Sigmoid colon (tissue), 7 donors: ENCODE measurements around the gene LPAR3. TPM values are rescaled to one million over a fixed set of nuclear protein-coding genes. Genes with fewer than 3 reads are reported as not detected.

Experiments
- DNase-seq: peaks from one replicate; pipeline ENCODE4 v3.0.0-alpha.2; 2019
- H3K27ac ChIP-seq, 4 donors: fragments of 200-600 bp; sonication (generic); one replicate each; pipeline ENCODE4 v1.5.1; 2016 to 2019; ENCODE audit warnings: mild to moderate bottlenecking in 1 of 4
- H3K27me3 ChIP-seq, 3 donors: fragments of 200-600 bp; sonication (generic); one replicate each; pipeline ENCODE4 v1.5.1; 2019; ENCODE audit warnings: mild to moderate bottlenecking in 1 of 3
- H3K36me3 ChIP-seq, 4 donors: fragments of 200-600 bp; sonication (generic); one replicate each; pipeline ENCODE4 v1.5.1; 2016 to 2019
- H3K4me1 ChIP-seq, 4 donors: fragments of 200-600 bp; sonication (generic); one replicate each; pipeline ENCODE4 v1.5.1; 2017 to 2019
- H3K4me3 ChIP-seq, 4 donors: fragments of 200-600 bp; sonication (generic); one replicate each; pipeline ENCODE4 v1.5.1; 2017 to 2019; ENCODE audit warnings: mild to moderate bottlenecking in 2 of 4, moderate library complexity in 1 of 4
- H3K9me3 ChIP-seq, 4 donors: fragments of 200-600 bp in 3 of 4; sonication (generic) in 3 of 4; one replicate each; pipeline versions ENCODE4 v1.5.1 to v1.6.1; 2013 to 2019
- EP300 ChIP-seq, 4 donors: sonication (generic); formaldehyde crosslinking; IDR thresholded peaks; one replicate each; pipeline ENCODE4 v1.6.1; 2017; ENCODE audit warnings: antibody characterized with exemption in 4 of 4
- POLR2A ChIP-seq, 2 donors: fragments of 450-650 bp; IDR thresholded peaks; one replicate each; pipeline ENCODE4 v1.6.1; 2016; ENCODE audit warnings: antibody characterized with exemption in 2 of 2, mild to moderate bottlenecking in 2 of 2, moderate library complexity in 2 of 2
- POLR2AphosphoS5 ChIP-seq, 4 donors: sonication (generic); formaldehyde crosslinking; IDR thresholded peaks; one replicate each; pipeline ENCODE4 v1.6.1; 2017; ENCODE audit warnings: antibody characterized with exemption in 4 of 4
- WGBS, 2 donors: extraction: QIAGEN DNeasy Blood & Tissue Kit; methylation state at CpG; one replicate each; pipeline ENCODE4 v1.1.7; 2013; 5-methylcytosine and 5-hydroxymethylcytosine counted together
- intact Hi-C: fragments of 100-400 bp; cut with DNase I; formaldehyde crosslinking; loops from one replicate; pipeline ENCODE4 v1.15.1; 2023
- polyA plus RNA-seq, 3 donors: library from polyadenylated mRNA; stranded (reverse); fragments of 200-250 nt; gene quantifications; one replicate each; pipeline ENCODE4 v1.2.3, GENCODE V29; 2013
- total RNA-seq, 4 donors: library from RNA; depleted of rRNA; stranded (reverse); fragments of >200 nt; gene quantifications; one replicate each; pipeline ENCODE4 v1.1.0, GENCODE V29; 2016
- TF ChIP-seq, protein P1 (sequence below), 4 experiments: fragments of 450-650 bp in 3 of 4; fragments of 200-600 bp in 1 of 4; IDR thresholded peaks; one replicate each; pipeline ENCODE4 v1.5.1; 2016 to 2019; ENCODE audit warnings: antibody characterized with exemption in 4 of 4, mild to moderate bottlenecking in 3 of 4, moderate library complexity in 2 of 4
- donor health status: healthy with polysubstance abuse.
- donor health status: Bipolar disorder and iron deficiency.
- donor health status: healthy.

Gene LPAR3
- total and polyA plus RNA-seq, 7 donors, result 0.23 to 1.4 (median 0.60) TPM; not detected in 4

DNA sequence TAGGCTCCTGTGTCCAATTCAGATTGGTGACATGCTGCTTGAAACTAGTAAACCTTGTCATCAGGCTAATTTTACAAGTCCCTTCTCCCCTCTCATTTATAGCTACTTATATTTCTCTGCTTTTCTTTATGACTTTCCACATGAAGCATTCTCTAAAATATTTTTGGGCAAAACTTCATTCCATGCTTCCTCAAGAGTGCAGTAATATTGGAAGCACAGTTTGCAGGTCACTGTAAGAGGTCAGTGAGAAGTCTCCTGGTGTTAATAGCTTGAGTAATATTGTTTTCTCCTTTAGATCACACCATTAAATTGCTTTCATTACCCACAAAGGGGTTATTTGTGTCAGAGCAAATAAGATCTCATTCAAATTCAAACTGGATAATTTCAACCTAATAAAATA, 46.6 kb downstream of the LPAR3 start:
- no peak overlapping the region for H3K4me3 ChIP-seq
- H3K27ac ChIP-seq, result no peak overlapping the region
- intact Hi-C loops, result loop anchor here (5.0 kb wide), 1 partner anchor 59 kb away; no protein-coding TSS in a partner anchor
- H3K27me3 ChIP-seq, result no peaks in the 10 kb centered on the region
- no peaks in the 10 kb centered on the region for H3K9me3 ChIP-seq
- DNase-seq, result no peak
- no peak for TF ChIP-seq POLR2AphosphoS5 (IDR thresholded peaks at IDR 0.05)
- TF ChIP-seq EP300 (IDR thresholded peaks at IDR 0.05), result no peak
- TF ChIP-seq, protein P1, sequence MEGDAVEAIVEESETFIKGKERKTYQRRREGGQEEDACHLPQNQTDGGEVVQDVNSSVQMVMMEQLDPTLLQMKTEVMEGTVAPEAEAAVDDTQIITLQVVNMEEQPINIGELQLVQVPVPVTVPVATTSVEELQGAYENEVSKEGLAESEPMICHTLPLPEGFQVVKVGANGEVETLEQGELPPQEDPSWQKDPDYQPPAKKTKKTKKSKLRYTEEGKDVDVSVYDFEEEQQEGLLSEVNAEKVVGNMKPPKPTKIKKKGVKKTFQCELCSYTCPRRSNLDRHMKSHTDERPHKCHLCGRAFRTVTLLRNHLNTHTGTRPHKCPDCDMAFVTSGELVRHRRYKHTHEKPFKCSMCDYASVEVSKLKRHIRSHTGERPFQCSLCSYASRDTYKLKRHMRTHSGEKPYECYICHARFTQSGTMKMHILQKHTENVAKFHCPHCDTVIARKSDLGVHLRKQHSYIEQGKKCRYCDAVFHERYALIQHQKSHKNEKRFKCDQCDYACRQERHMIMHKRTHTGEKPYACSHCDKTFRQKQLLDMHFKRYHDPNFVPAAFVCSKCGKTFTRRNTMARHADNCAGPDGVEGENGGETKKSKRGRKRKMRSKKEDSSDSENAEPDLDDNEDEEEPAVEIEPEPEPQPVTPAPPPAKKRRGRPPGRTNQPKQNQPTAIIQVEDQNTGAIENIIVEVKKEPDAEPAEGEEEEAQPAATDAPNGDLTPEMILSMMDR (IDR thresholded peaks at IDR 0.05), result no peak
- no peak for TF ChIP-seq POLR2A (IDR thresholded peaks at IDR 0.05)
- peaks cover 0 to 21% (median 9%) of the 10 kb centered on the region in 4 donors for H3K4me1 ChIP-seq
- H3K36me3 ChIP-seq, result no peaks in the 10 kb centered on the region

DNA sequence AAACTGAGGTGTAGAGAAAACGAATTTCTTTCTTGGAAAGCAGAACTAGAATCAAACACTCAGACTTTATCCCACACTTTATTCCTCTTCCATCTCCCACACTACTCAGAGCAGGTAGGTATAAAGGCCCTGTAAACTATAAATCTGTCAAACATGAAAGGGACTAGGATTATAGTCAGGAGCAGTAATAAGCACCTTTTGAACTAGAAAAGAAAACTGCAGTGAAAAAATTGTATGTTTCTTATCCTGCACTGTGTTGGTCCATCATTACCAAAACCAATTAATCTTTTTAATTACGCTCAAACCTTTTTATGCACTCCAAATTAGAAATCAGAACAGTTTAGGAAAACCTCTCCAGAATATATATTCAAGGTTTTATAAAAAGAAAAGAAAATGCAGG, 47.6 kb downstream of the LPAR3 start:
- Histone ChIP-seq H3K27ac (no peak overlapping the region), H3K9me3 (no peaks in the 10 kb centered on the region), H3K27me3 (no peaks in the 10 kb centered on the region), H3K4me1 (peaks cover 0 to 21% (median 9%) of the 10 kb centered on the region in 4 donors), H3K36me3 (no peaks in the 10 kb centered on the region), H3K4me3 (no peak overlapping the region)
- intact Hi-C loops, result loop anchor here (5.0 kb wide), 1 partner anchor 58 kb away; no protein-coding TSS in a partner anchor
- DNase-seq, result no peak
- WGBS, 2 donors, result 79 to 85% methylated on average over 2 of the region's 2 CpGs
- no peak for TF ChIP-seq POLR2AphosphoS5 (IDR thresholded peaks at IDR 0.05)
- TF ChIP-seq POLR2A (IDR thresholded peaks at IDR 0.05), result no peak
- TF ChIP-seq EP300 (IDR thresholded peaks at IDR 0.05), result no peak
- TF ChIP-seq, protein P1 (IDR thresholded peaks at IDR 0.05), result no peak

DNA sequence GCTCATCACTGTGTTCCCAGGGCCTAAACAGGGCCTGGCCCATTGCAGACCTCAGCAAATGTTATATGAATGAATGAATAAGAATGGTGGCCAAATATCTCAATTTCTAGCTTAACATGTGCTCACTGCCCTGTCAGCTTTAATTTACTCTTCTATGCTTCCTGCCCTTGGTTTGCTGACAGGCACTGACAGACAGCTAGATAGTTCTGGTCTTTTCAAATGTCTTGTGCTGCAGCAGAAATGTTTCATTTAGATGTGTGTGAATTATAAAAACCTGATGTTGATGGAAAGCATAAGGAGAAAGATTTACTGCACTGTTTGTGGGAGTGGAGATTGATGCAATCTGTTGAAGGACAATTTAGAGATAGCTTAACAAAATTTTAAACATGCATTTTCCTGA, 48.9 kb downstream of the LPAR3 start:
- H3K4me3 ChIP-seq, result no peak overlapping the region
- H3K27me3 ChIP-seq, result no peaks in the 10 kb centered on the region
- H3K9me3 ChIP-seq, result no peaks in the 10 kb centered on the region
- DNase-seq, result no peak
- no peak for TF ChIP-seq POLR2AphosphoS5 (IDR thresholded peaks at IDR 0.05)
- TF ChIP-seq, protein P1 (IDR thresholded peaks at IDR 0.05), result no peak
- TF ChIP-seq EP300 (IDR thresholded peaks at IDR 0.05), result no peak
- no peak for TF ChIP-seq POLR2A (IDR thresholded peaks at IDR 0.05)
- intact Hi-C loops, result no loop called here
- peaks cover 0 to 21% (median 9%) of the 10 kb centered on the region in 4 donors for H3K4me1 ChIP-seq
- no peaks in the 10 kb centered on the region for H3K36me3 ChIP-seq
- no peak overlapping the region for H3K27ac ChIP-seq

DNA sequence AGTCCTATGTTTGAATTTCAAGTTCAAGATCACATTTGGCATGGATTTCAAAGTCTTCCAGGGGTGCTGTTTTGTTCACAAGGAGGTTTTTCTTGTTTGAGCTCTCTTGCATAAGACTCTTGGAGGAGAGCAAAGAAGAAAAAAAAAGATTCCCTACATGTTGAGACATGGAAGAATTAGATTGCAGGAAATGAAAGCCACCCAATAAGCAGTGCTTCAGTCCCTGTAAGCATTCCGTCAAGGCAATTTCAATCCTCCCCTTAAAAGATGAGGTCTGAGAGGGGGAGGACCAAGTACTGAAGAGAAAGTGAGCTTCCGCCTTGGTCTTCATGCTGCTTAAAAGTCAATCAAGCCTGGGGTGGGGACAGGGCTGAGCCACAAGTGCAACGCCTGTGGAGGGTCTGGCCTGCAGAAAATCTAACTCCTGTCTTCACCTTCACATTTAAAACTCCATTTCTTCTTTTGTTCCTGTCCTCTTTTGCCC, 50.2 kb downstream of the LPAR3 start:
- DNase-seq, result no peak
- no peaks in the 10 kb centered on the region for H3K9me3 ChIP-seq
- intact Hi-C loops, result no loop called here
- H3K4me3 ChIP-seq, result no peak overlapping the region
- H3K36me3 ChIP-seq, result no peaks in the 10 kb centered on the region
- WGBS, 2 donors, result 87 to 88% methylated on average over 3 of the region's 3 CpGs
- peaks cover 0 to 19% (median 8%) of the 10 kb centered on the region in 4 donors for H3K4me1 ChIP-seq
- H3K27ac ChIP-seq, result no peak overlapping the region
- no peak for TF ChIP-seq POLR2A (IDR thresholded peaks at IDR 0.05)
- TF ChIP-seq, protein P1 (IDR thresholded peaks at IDR 0.05), result no peak
- no peak for TF ChIP-seq EP300 (IDR thresholded peaks at IDR 0.05)
- TF ChIP-seq POLR2AphosphoS5 (IDR thresholded peaks at IDR 0.05), result no peak
- no peaks in the 10 kb centered on the region for H3K27me3 ChIP-seq

DNA sequence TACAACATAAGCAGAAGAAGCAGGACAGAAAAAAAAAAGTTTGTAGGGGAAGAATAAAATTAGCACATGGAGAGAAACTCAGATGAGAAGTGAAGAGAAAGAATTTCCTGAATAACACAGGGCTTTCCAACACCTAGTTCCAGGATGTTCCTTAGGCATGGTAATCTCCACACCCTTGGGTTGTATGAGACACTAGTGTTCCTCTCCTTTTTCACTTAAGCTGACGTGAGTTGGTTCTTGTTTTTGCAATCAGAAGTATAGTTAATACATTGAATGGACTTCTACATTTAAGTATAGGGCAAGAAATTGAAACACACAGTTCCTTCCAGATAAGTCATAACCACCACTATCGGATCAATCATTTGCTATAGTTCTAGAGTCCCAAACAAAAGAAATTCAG, 51.0 kb downstream of the LPAR3 start:
- 96 to 97% methylated on average over 2 of the region's 2 CpGs for WGBS, 2 donors
- TF ChIP-seq POLR2AphosphoS5 (IDR thresholded peaks at IDR 0.05) (no peak), EP300 (IDR thresholded peaks at IDR 0.05) (no peak), POLR2A (IDR thresholded peaks at IDR 0.05) (no peak)
- TF ChIP-seq, protein P1 (IDR thresholded peaks at IDR 0.05), result no peak
- no peaks in the 10 kb centered on the region for H3K27me3 ChIP-seq
- DNase-seq, result no peak
- no peaks in the 10 kb centered on the region for H3K36me3 ChIP-seq
- H3K4me1 ChIP-seq, result peaks cover 0 to 11% (median 0%) of the 10 kb centered on the region in 4 donors
- H3K9me3 ChIP-seq, result no peaks in the 10 kb centered on the region
- H3K27ac ChIP-seq, result no peak overlapping the region
- intact Hi-C loops, result no loop called here
- no peak overlapping the region for H3K4me3 ChIP-seq
